Breast epithelium (tissue), 3 donors: Measurements from ENCODE around the gene WDR70.

Source experiments
- POLR2A ChIP-seq: fragments of 450-650 bp; IDR thresholded peaks from one replicate; pipeline ENCODE4 v1.6.1; 2016; ENCODE audit warnings: antibody characterized with exemption, mild to moderate bottlenecking, moderate library complexity
- POLR2AphosphoS5 ChIP-seq, 3 donors: sonication (generic); formaldehyde crosslinking; IDR thresholded peaks; one replicate each; pipeline ENCODE4 v1.6.1; 2017; ENCODE audit warnings: antibody characterized with exemption in 3 of 3

- TF ChIP-seq POLR2AphosphoS5 (IDR thresholded peaks at IDR 0.05), result no peak
- TF ChIP-seq POLR2A, result no peak
These were observed 236.1 kb downstream of the WDR70 start for GRCh38 chr5:37615184-37615583.
